GM23248 (cell line): ENCODE measurements around the gene RAI14.
"Not testable (repeated sequence)": the region's sequence is repeated elsewhere in the genome, so short reads cannot be mapped to it uniquely, and the experiment has no call there.

Source experiments
- EZH2 ChIP-seq: fragments of 200-600 bp; sonication (generic); IDR thresholded peaks from 2 replicates; pipeline ENCODE4 v1.6.1; 2018; ENCODE audit warnings: antibody characterized with exemption, mild to moderate bottlenecking; ENCODE audit not compliant: insufficient read depth, poor library complexity, severe bottlenecking
- EZH2phosphoT487 ChIP-seq: fragments of 200-600 bp; sonication (generic); IDR thresholded peaks from 2 replicates; pipeline ENCODE4 v1.6.1; 2018; ENCODE audit warnings: antibody characterized with exemption, moderate library complexity, mild to moderate bottlenecking, low read depth; ENCODE audit not compliant: insufficient read depth

GRCh38 chr5:34727166-34727749, 71.1 kb downstream of the RAI14 start:
- TF ChIP-seq EZH2, EZH2phosphoT487: not testable (repeated sequence)
